CD4-positive, CD25-positive, alpha-beta regulatory T cell (primary cell): ENCODE results near the gene KRT81. TPM values are rescaled to one million over a fixed set of nuclear protein-coding genes. Genes with fewer than 3 reads are reported as not detected.

Source experiments
- ATAC-seq, 2 donors: fragments of 150-1000 bp; cut with Tn5 transposase; one replicate each; pipeline ENCODE4 v1.10.0; 2021; ENCODE audit warnings: low read depth in 2 of 2, moderate number of reproducible peaks in 2 of 2, moderate library complexity in 1 of 2
- DNase-seq, 3 donors: peaks; one replicate each; pipeline versions ENCODE4 v3.0.0 to v3.0.0-alpha.2; 2012 to 2022; ENCODE audit warnings: mixed read lengths in 1 of 3
- H3K27ac ChIP-seq: one replicate; pipeline ENCODE4 v1.7.0; 2013; ENCODE audit warnings: mild to moderate bottlenecking, low read length; ENCODE audit not compliant: insufficient read depth, poor library complexity, severe bottlenecking
- H3K27me3 ChIP-seq: one replicate; pipeline ENCODE4 v1.7.0; 2013; ENCODE audit warnings: low read length; ENCODE audit not compliant: control insufficient read depth, insufficient read depth
- H3K36me3 ChIP-seq: one replicate; pipeline ENCODE4 v1.7.0; 2013; ENCODE audit warnings: mild to moderate bottlenecking, low read length, moderate library complexity; ENCODE audit not compliant: control insufficient read depth, insufficient read depth
- H3K4me1 ChIP-seq: 2 replicates; pipeline ENCODE4 v1.7.0; 2013; ENCODE audit warnings: mild to moderate bottlenecking, low read length; ENCODE audit not compliant: insufficient read depth, control insufficient read depth, poor library complexity, severe bottlenecking
- H3K4me3 ChIP-seq: one replicate; pipeline ENCODE4 v1.7.0; 2013; ENCODE audit warnings: low read depth, mild to moderate bottlenecking, low read length, moderate library complexity
- H3K9me3 ChIP-seq, 2 experiments: 1 replicate in 1 of 2; 2 replicates in 1 of 2; pipeline ENCODE4 v1.7.0; 2013; ENCODE audit warnings: low read length in 2 of 2, mild to moderate bottlenecking in 1 of 2, moderate library complexity in 1 of 2; ENCODE audit not compliant: control insufficient read depth in 2 of 2
- H3K27ac Mint-ChIP-seq, 3 donors: one replicate each; pipeline ENCODE4 v1.8.0; 2020 to 2022; ENCODE audit warnings: mild to moderate bottlenecking in 3 of 3, mixed read lengths in 3 of 3, moderate library complexity in 2 of 3
- H3K27me3 Mint-ChIP-seq: one replicate; pipeline ENCODE4 v1.8.0; 2022; ENCODE audit warnings: mild to moderate bottlenecking, mixed read lengths
- H3K36me3 Mint-ChIP-seq: one replicate; pipeline ENCODE4 v1.8.0; 2020; ENCODE audit warnings: mixed read lengths
- H3K4me1 Mint-ChIP-seq, 4 donors: one replicate each; pipeline ENCODE4 v1.8.0; 2020 to 2022; ENCODE audit warnings: mixed read lengths in 4 of 4, mild to moderate bottlenecking in 1 of 4
- H3K4me3 Mint-ChIP-seq, 4 donors: one replicate each; pipeline ENCODE4 v1.8.0; 2020 to 2022; ENCODE audit warnings: mild to moderate bottlenecking in 4 of 4, mixed read lengths in 4 of 4, moderate library complexity in 3 of 4
- H3K9me3 Mint-ChIP-seq, 7 donors: one replicate each; pipeline ENCODE4 v1.8.0; 2020 to 2022; ENCODE audit warnings: mixed read lengths in 7 of 7, mild to moderate bottlenecking in 3 of 7, moderate library complexity in 2 of 7
- polyA plus RNA-seq, 4 donors: library from polyadenylated mRNA; unstranded; fragments of 300-500 nt; fragmentation: Illumina TruSeq; gene quantifications; one replicate each; pipeline ENCODE4 v1.2.3, GENCODE V29; 2021
- total RNA-seq: library from RNA; stranded (reverse); gene quantifications from one replicate; pipeline ENCODE4 v1.2.3, GENCODE V29; 2022

KRT81 gene
- total and polyA plus RNA-seq, 5 donors from 2014 or later: not detected

GRCh38 chr12:52264435-52264825 lies 26.9 kb downstream of the KRT81 start:
- H3K27me3 Mint-ChIP-seq: peaks cover 29% of the 10 kb centered on the region
- Histone ChIP-seq H3K9me3 (no peaks in the 10 kb centered on the region), H3K4me3 (no peak overlapping the region), H3K4me1 (no peaks in the 10 kb centered on the region), H3K27me3 (peaks cover 1% of the 10 kb centered on the region), H3K27ac (no peak overlapping the region), H3K36me3 (no peaks in the 10 kb centered on the region)
- H3K9me3 Mint-ChIP-seq: peaks cover 0 to 3% (median 0%) of the 10 kb centered on the region in 7 donors
- no peak overlapping the region for H3K4me3 Mint-ChIP-seq
- H3K27ac Mint-ChIP-seq: no peak overlapping the region
- no peak for ATAC-seq
- H3K4me1 Mint-ChIP-seq: no peaks in the 10 kb centered on the region
- DNase-seq: no peak
- no peaks in the 10 kb centered on the region for H3K36me3 Mint-ChIP-seq

GRCh38 chr12:52263761-52264434 lies 27.4 kb downstream of the KRT81 start:
- no peak for ATAC-seq

GRCh38 chr12:52262286-52262685 lies 29.0 kb downstream of the KRT81 start:
- peaks cover 0 to 3% (median 0%) of the 10 kb centered on the region in 7 donors for H3K9me3 Mint-ChIP-seq
- H3K27me3 Mint-ChIP-seq: peaks cover 44% of the 10 kb centered on the region
- H3K36me3 Mint-ChIP-seq: no peaks in the 10 kb centered on the region
- H3K4me1 ChIP-seq: no peaks in the 10 kb centered on the region
- H3K9me3 ChIP-seq: no peaks in the 10 kb centered on the region
- H3K27me3 ChIP-seq: peaks cover 1% of the 10 kb centered on the region
- no peaks in the 10 kb centered on the region for H3K4me1 Mint-ChIP-seq
- no peaks in the 10 kb centered on the region for H3K36me3 ChIP-seq
- ATAC-seq (no peak), DNase-seq (no peak)
- H3K27ac ChIP-seq: no peak overlapping the region
- H3K27ac Mint-ChIP-seq: no peak overlapping the region
- H3K4me3 ChIP-seq: no peak overlapping the region
- no peak overlapping the region for H3K4me3 Mint-ChIP-seq

More at GRCh38 chr12:52263761-52264434, 27.4 kb downstream of the KRT81 start:
- DNase-seq: no peak
- no peaks in the 10 kb centered on the region for H3K4me1 Mint-ChIP-seq
- H3K27me3 Mint-ChIP-seq: peaks cover 34% of the 10 kb centered on the region
- Histone ChIP-seq H3K36me3 (no peaks in the 10 kb centered on the region), H3K9me3 (no peaks in the 10 kb centered on the region), H3K27ac (no peak overlapping the region), H3K4me3 (no peak overlapping the region), H3K27me3 (peaks cover 1% of the 10 kb centered on the region), H3K4me1 (no peaks in the 10 kb centered on the region)
- no peak overlapping the region for H3K4me3 Mint-ChIP-seq
- no peaks in the 10 kb centered on the region for H3K36me3 Mint-ChIP-seq
- H3K27ac Mint-ChIP-seq: no peak overlapping the region
- H3K9me3 Mint-ChIP-seq: peaks cover 0 to 3% (median 0%) of the 10 kb centered on the region in 7 donors

GRCh38 chr12:52261208-52261484 lies 30.2 kb downstream of the KRT81 start:
- no peak overlapping the region for H3K27ac ChIP-seq
- no peaks in the 10 kb centered on the region for H3K9me3 ChIP-seq
- peaks cover 0 to 3% (median 0%) of the 10 kb centered on the region in 7 donors for H3K9me3 Mint-ChIP-seq
- no peaks in the 10 kb centered on the region for H3K36me3 Mint-ChIP-seq
- ATAC-seq: no peak
- no peaks in the 10 kb centered on the region for H3K4me1 Mint-ChIP-seq
- peaks cover 1% of the 10 kb centered on the region for H3K27me3 ChIP-seq
- no peak for DNase-seq
- peaks cover 54% of the 10 kb centered on the region for H3K27me3 Mint-ChIP-seq
- no peak overlapping the region for H3K4me3 Mint-ChIP-seq
- H3K4me3 ChIP-seq: no peak overlapping the region
- no peaks in the 10 kb centered on the region for H3K4me1 ChIP-seq
- H3K27ac Mint-ChIP-seq: no peak overlapping the region
- H3K36me3 ChIP-seq: no peaks in the 10 kb centered on the region

- H3K4me1 Mint-ChIP-seq: no peaks in the 10 kb centered on the region
- Histone ChIP-seq H3K4me1 (no peaks in the 10 kb centered on the region), H3K27ac (no peak overlapping the region), H3K36me3 (no peaks in the 10 kb centered on the region), H3K4me3 (no peak overlapping the region), H3K9me3 (no peaks in the 10 kb centered on the region), H3K27me3 (peaks cover 1% of the 10 kb centered on the region)
- peaks cover 0 to 5% (median 0%) of the 10 kb centered on the region in 7 donors for H3K9me3 Mint-ChIP-seq
- H3K27ac Mint-ChIP-seq: no peak overlapping the region
- ATAC-seq: no peak
- H3K36me3 Mint-ChIP-seq: no peaks in the 10 kb centered on the region
- H3K4me3 Mint-ChIP-seq: no peak overlapping the region
- DNase-seq: no peak
- peaks cover 58% of the 10 kb centered on the region for H3K27me3 Mint-ChIP-seq
Measured at GRCh38 chr12:52260361-52261207, 30.8 kb downstream of the KRT81 start.

GRCh38 chr12:52259657-52260243 lies 31.6 kb downstream of the KRT81 start:
- ATAC-seq (no peak), DNase-seq (no peak)
- Histone ChIP-seq H3K36me3 (no peaks in the 10 kb centered on the region), H3K4me1 (no peaks in the 10 kb centered on the region), H3K27ac (no peak overlapping the region), H3K4me3 (no peak overlapping the region), H3K9me3 (no peaks in the 10 kb centered on the region), H3K27me3 (peaks cover 1% of the 10 kb centered on the region)
- peaks cover 62% of the 10 kb centered on the region for H3K27me3 Mint-ChIP-seq
- peaks cover 0 to 5% (median 0%) of the 10 kb centered on the region in 7 donors for H3K9me3 Mint-ChIP-seq
- H3K36me3 Mint-ChIP-seq: no peaks in the 10 kb centered on the region
- no peak overlapping the region for H3K4me3 Mint-ChIP-seq
- no peaks in the 10 kb centered on the region for H3K4me1 Mint-ChIP-seq
- no peak overlapping the region for H3K27ac Mint-ChIP-seq

- no peaks in the 10 kb centered on the region for H3K9me3 ChIP-seq
- H3K27me3 ChIP-seq: peaks cover 1% of the 10 kb centered on the region
- Mint-ChIP-seq H3K36me3 (no peaks in the 10 kb centered on the region), H3K9me3 (peaks cover 0 to 5% (median 0%) of the 10 kb centered on the region in 7 donors), H3K4me3 (no peak overlapping the region), H3K27me3 (peaks cover 64% of the 10 kb centered on the region), H3K4me1 (no peaks in the 10 kb centered on the region), H3K27ac (no peak overlapping the region)
- H3K27ac ChIP-seq: no peak overlapping the region
- no peak overlapping the region for H3K4me3 ChIP-seq
- no peak for ATAC-seq
- no peaks in the 10 kb centered on the region for H3K36me3 ChIP-seq
- no peak for DNase-seq
- no peaks in the 10 kb centered on the region for H3K4me1 ChIP-seq
Measured at GRCh38 chr12:52258335-52258901, 32.9 kb downstream of the KRT81 start.
